Measurements from ENCODE around the gene TMEM178B. TPM values are rescaled to one million over a fixed set of nuclear protein-coding genes. Genes with fewer than 3 reads are reported as not detected.

The TMEM178B gene
- total and polyA plus RNA-seq, 8 donors = 0.42 to 3.0 (median 2.1) TPM

DNA sequence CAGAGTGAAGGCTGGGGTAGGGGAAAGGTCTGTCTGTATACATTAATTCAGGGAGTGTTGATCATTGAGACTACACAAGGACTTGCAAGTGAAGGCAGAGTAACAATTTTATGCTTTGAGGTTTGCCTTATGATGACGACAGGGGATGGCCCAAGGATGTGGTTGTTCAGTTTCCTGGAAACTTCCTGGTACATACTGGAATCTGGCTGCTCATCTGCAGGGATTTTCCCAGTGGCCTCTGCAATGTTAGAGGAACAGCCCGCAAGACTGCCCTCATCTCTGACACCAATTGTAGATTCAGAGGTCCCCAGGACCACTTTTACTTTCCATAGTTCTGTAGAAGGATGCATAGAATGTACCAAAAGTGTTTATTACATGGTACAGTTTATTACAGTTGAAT is 189.6 kb downstream of the TMEM178B start:
- Histone ChIP-seq H3K36me3 (no peaks in the 10 kb centered on the region), H3K9me3 (no peaks in the 10 kb centered on the region), H3K27me3 (no peaks in the 10 kb centered on the region), H3K4me3 (no peak overlapping the region), H3K27ac (no peak overlapping the region), H3K4me1 (no peaks in the 10 kb centered on the region)
- intact Hi-C loops (cut with DNase I) = no loop called here
- TF ChIP-seq, protein P1, sequence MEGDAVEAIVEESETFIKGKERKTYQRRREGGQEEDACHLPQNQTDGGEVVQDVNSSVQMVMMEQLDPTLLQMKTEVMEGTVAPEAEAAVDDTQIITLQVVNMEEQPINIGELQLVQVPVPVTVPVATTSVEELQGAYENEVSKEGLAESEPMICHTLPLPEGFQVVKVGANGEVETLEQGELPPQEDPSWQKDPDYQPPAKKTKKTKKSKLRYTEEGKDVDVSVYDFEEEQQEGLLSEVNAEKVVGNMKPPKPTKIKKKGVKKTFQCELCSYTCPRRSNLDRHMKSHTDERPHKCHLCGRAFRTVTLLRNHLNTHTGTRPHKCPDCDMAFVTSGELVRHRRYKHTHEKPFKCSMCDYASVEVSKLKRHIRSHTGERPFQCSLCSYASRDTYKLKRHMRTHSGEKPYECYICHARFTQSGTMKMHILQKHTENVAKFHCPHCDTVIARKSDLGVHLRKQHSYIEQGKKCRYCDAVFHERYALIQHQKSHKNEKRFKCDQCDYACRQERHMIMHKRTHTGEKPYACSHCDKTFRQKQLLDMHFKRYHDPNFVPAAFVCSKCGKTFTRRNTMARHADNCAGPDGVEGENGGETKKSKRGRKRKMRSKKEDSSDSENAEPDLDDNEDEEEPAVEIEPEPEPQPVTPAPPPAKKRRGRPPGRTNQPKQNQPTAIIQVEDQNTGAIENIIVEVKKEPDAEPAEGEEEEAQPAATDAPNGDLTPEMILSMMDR (IDR thresholded peaks at IDR 0.05) = no peak
- ATAC-seq (no peak), DNase-seq (no peak), FAIRE-seq (no peak)
- WGBS, 2 donors = 92 to 94% methylated on average over 2 of the region's 2 CpGs

DNA sequence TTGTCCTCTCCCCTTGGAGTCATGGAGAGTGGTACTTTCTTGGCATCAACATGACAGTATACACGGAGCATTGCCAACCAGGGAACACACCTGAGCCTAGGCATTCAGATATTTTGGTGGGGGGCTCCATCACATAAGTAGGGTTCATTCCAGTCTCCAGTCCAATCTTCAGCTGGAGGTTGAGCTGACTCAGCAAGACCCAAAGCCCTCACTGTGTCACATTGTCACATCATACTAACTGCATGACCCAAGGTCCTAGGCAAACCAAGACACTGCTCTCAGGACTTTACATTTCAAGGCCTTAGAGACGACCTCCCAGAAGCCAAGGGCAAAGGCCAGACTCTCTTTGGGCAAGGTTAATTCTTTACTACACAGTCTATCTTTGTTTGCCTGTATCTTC is 190.1 kb downstream of the TMEM178B start:
- DNase-seq = no peak
- Histone ChIP-seq H3K9me3 (no peaks in the 10 kb centered on the region), H3K4me1 (no peaks in the 10 kb centered on the region), H3K27ac (no peak overlapping the region), H3K4me3 (no peak overlapping the region), H3K27me3 (no peaks in the 10 kb centered on the region), H3K36me3 (no peaks in the 10 kb centered on the region)
- no peak for FAIRE-seq
- TF ChIP-seq, protein P1 (IDR thresholded peaks at IDR 0.05) = no peak
- no peak for ATAC-seq
- WGBS, 2 donors = 68 to 70% methylated on average over 2 of the region's 2 CpGs
- intact Hi-C loops (cut with DNase I) = no loop called here

DNA sequence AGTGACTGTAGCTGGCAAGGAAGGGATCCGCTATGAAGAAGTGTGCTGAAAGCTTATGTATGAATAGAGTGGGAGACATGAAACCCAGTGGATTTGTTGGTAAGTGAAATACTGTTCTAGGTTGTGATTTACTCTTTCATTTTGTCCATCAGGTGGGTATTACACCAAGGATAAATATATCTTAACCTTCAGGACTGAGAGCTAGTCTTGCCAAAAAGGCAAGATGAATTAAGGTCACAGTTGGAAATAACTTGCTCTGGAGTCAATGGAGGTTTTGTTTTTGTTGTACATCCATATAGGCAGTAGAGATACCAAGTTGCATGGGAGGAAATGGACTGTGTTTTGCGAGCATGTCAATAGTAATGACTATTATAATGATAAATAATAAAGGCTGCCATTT is 190.6 kb downstream of the TMEM178B start:
- Histone ChIP-seq H3K9me3 (no peaks in the 10 kb centered on the region), H3K27ac (no peak overlapping the region), H3K36me3 (no peaks in the 10 kb centered on the region), H3K4me3 (no peak overlapping the region), H3K4me1 (no peaks in the 10 kb centered on the region), H3K27me3 (no peaks in the 10 kb centered on the region)
- ATAC-seq (no peak), FAIRE-seq (no peak), DNase-seq (no peak)
- intact Hi-C loops (cut with DNase I) = no loop called here
- TF ChIP-seq, protein P1 (IDR thresholded peaks at IDR 0.05) = no peak
- WGBS, 2 donors = 84 to 85% methylated on average over 2 of the region's 2 CpGs

DNA sequence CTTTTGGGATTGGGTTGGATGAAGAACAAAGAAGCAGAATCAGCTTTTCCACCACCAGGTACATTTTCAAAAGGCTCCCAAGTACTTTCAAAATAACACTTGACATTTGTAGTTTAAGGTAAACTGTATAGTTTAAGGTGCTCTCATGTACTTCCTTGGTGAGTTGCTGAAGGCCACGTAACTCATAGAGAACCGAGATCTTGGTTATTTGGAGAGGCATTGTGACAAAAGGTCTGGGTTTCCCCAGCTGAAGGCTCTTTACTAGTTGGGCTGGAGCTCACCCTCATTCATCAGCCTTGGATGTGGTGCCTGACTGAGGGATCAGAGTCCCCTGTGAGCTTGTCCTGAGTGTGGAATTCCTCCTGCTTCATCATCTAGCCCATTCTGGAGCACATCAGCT is 191.8 kb downstream of the TMEM178B start:
- FAIRE-seq = no peak
- ATAC-seq = no peak
- intact Hi-C loops (cut with DNase I) = no loop called here
- Histone ChIP-seq H3K36me3 (no peaks in the 10 kb centered on the region), H3K9me3 (no peaks in the 10 kb centered on the region), H3K27me3 (no peaks in the 10 kb centered on the region), H3K27ac (no peak overlapping the region), H3K4me3 (no peak overlapping the region), H3K4me1 (no peaks in the 10 kb centered on the region)
- TF ChIP-seq, protein P1 (IDR thresholded peaks at IDR 0.05) = no peak
- 82 to 87% methylated on average over 2 of the region's 2 CpGs for WGBS, 2 donors
- no peak for DNase-seq

DNA sequence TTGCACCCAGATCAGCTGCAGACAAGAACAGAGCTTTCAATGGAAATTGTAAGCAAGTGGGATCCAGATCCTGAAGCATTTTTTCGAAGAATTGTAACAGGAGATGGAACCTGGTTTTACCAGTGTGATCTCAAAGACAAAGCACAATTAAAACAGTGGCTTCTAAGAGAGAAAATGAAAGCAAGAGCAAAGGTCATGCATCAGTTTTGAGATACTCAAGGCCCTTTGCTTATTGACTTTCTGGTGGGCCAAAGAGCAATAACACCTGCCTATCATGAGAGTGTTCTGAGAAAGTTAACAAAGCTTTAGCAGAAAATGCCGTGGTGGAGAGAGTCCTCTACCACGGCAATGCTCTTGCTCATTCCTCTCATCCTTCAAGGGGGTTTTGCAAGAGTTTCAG is 194.8 kb downstream of the TMEM178B start:
- TF ChIP-seq, protein P1 (IDR thresholded peaks at IDR 0.05) = no peak
- H3K4me1 ChIP-seq = no peaks in the 10 kb centered on the region
- no peak overlapping the region for H3K4me3 ChIP-seq
- intact Hi-C loops (cut with DNase I) = no loop called here
- no peaks in the 10 kb centered on the region for H3K27me3 ChIP-seq
- ATAC-seq (no peak), FAIRE-seq (no peak), DNase-seq (no peak)
- no peak overlapping the region for H3K27ac ChIP-seq
- WGBS, 2 donors = 40 to 45% methylated on average over 3 of the region's 3 CpGs
- no peaks in the 10 kb centered on the region for H3K36me3 ChIP-seq
- no peaks in the 10 kb centered on the region for H3K9me3 ChIP-seq
